Measurements from ENCODE around the gene DENND4C. TPM values are rescaled to one million over a fixed set of nuclear protein-coding genes. Genes with fewer than 3 reads are reported as not detected.

DENND4C gene
- total RNA-seq, 3 donors from 2014 or later: 146 to 158 (median 148) TPM

- TF ChIP-seq CTCF (IDR thresholded peaks at IDR 0.05): no peak
- no peak for TF ChIP-seq POLR2A (IDR thresholded peaks at IDR 0.05)
- TF ChIP-seq POLR2AphosphoS5 (IDR thresholded peaks at IDR 0.05): no peak
- Histone ChIP-seq H3K9me3 (peaks cover 0 to 9% of the 10 kb centered on the region in 2 donors), H3K4me1 (no peaks in the 10 kb centered on the region), H3K4me3 (no peak overlapping the region), H3K36me3 (no peaks in the 10 kb centered on the region), H3K27me3 (no peaks in the 10 kb centered on the region), H3K27ac (no peak overlapping the region)
- intact Hi-C loops (cut with DNase I; ENCODE audit: low total_unique reads): no loop called here
- no peak for DNase-seq (ENCODE audit: low spot score in 2 of 2)
These were observed 40.0 kb downstream of the DENND4C start for GRCh38 chr9:19270421-19270949.

- H3K4me3 ChIP-seq: no peak overlapping the region
- TF ChIP-seq POLR2A (IDR thresholded peaks at IDR 0.05) (no peak), POLR2AphosphoS5 (IDR thresholded peaks at IDR 0.05) (no peak), CTCF (IDR thresholded peaks at IDR 0.05) (no peak)
- no peaks in the 10 kb centered on the region for H3K4me1 ChIP-seq
- peaks cover 0 to 9% of the 10 kb centered on the region in 2 donors for H3K9me3 ChIP-seq
- no peak overlapping the region for H3K27ac ChIP-seq
- DNase-seq (ENCODE audit: low spot score in 2 of 2): no peak
- no peaks in the 10 kb centered on the region for H3K36me3 ChIP-seq
- intact Hi-C loops (cut with DNase I; ENCODE audit: low total_unique reads): no loop called here
- H3K27me3 ChIP-seq: no peaks in the 10 kb centered on the region
These were observed 40.6 kb downstream of the DENND4C start for GRCh38 chr9:19271081-19271480.

GRCh38 chr9:19281801-19282200 is 51.3 kb downstream of the DENND4C start:
- Histone ChIP-seq H3K27ac (no peak overlapping the region), H3K4me1 (peaks cover 0 to 11% of the 10 kb centered on the region in 2 donors), H3K27me3 (no peaks in the 10 kb centered on the region), H3K4me3 (no peak overlapping the region), H3K36me3 (no peaks in the 10 kb centered on the region), H3K9me3 (no peaks in the 10 kb centered on the region)
- DNase-seq (ENCODE audit: low spot score in 2 of 2): no peak
- intact Hi-C loops (cut with DNase I; ENCODE audit: low total_unique reads): no loop called here
- TF ChIP-seq POLR2A (IDR thresholded peaks at IDR 0.05) (no peak), POLR2AphosphoS5 (IDR thresholded peaks at IDR 0.05) (no peak), CTCF (IDR thresholded peaks at IDR 0.05) (no peak)

- no peak overlapping the region for H3K27ac ChIP-seq
- TF ChIP-seq POLR2A (IDR thresholded peaks at IDR 0.05) (no peak), CTCF (IDR thresholded peaks at IDR 0.05) (no peak), POLR2AphosphoS5 (IDR thresholded peaks at IDR 0.05) (no peak)
- no peak overlapping the region for H3K4me3 ChIP-seq
- H3K4me1 ChIP-seq: peaks cover 0 to 11% of the 10 kb centered on the region in 2 donors
- no peaks in the 10 kb centered on the region for H3K27me3 ChIP-seq
- intact Hi-C loops (cut with DNase I; ENCODE audit: low total_unique reads): no loop called here
- no peaks in the 10 kb centered on the region for H3K9me3 ChIP-seq
- no peak for DNase-seq (ENCODE audit: low spot score in 2 of 2)
- H3K36me3 ChIP-seq: no peaks in the 10 kb centered on the region
These were observed 52.7 kb downstream of the DENND4C start for GRCh38 chr9:19283072-19283710.

- intact Hi-C loops (cut with DNase I; ENCODE audit: low total_unique reads): no loop called here
- no peaks in the 10 kb centered on the region for H3K27me3 ChIP-seq
- H3K27ac ChIP-seq: no peak overlapping the region
- no peak for TF ChIP-seq POLR2AphosphoS5 (IDR thresholded peaks at IDR 0.05)
- no peak for TF ChIP-seq POLR2A (IDR thresholded peaks at IDR 0.05)
- no peak for TF ChIP-seq CTCF (IDR thresholded peaks at IDR 0.05)
- H3K36me3 ChIP-seq: no peaks in the 10 kb centered on the region
- H3K4me1 ChIP-seq: peaks cover 0 to 11% of the 10 kb centered on the region in 2 donors
- H3K9me3 ChIP-seq: no peaks in the 10 kb centered on the region
- no peak for DNase-seq (ENCODE audit: low spot score in 2 of 2)
- no peak overlapping the region for H3K4me3 ChIP-seq
These were observed 54.2 kb downstream of the DENND4C start for GRCh38 chr9:19284729-19285128.
